HEK293 (cell line): ENCODE results near the gene NOVA2.

Source experiments
- BCL11A ChIP-seq: fragments of 450-650 bp; formaldehyde crosslinking; IDR thresholded peaks from 2 replicates; pipeline ENCODE4 v1.5.1; 2016; ENCODE audit warnings: low read depth, missing biosample characterization, missing genetic modification characterization
- GFI1B ChIP-seq: fragments of 450-650 bp; formaldehyde crosslinking; IDR thresholded peaks from 2 replicates; pipeline ENCODE4 v1.5.1; 2016; ENCODE audit warnings: missing biosample characterization, missing genetic modification characterization
- GLI4 ChIP-seq: fragments of 450-650 bp; formaldehyde crosslinking; IDR thresholded peaks from 2 replicates; pipeline ENCODE4 v1.5.1; 2016; ENCODE audit warnings: missing biosample characterization, missing genetic modification characterization
- REPIN1 ChIP-seq: fragments of 450-650 bp; formaldehyde crosslinking; IDR thresholded peaks from 2 replicates; pipeline ENCODE4 v1.5.1; 2017; ENCODE audit warnings: missing biosample characterization, missing genetic modification characterization, low read depth
- REST ChIP-seq: fragments of 450-650 bp; formaldehyde crosslinking; IDR thresholded peaks from 2 replicates; pipeline ENCODE4 v1.5.1; 2016; ENCODE audit warnings: missing biosample characterization, missing genetic modification characterization
- SP2 ChIP-seq: fragments of 450-650 bp; formaldehyde crosslinking; IDR thresholded peaks from 2 replicates; pipeline ENCODE4 v1.5.1; 2016; ENCODE audit warnings: missing biosample characterization, missing genetic modification characterization
- YY2 ChIP-seq: fragments of 450-650 bp; formaldehyde crosslinking; IDR thresholded peaks from 2 replicates; pipeline ENCODE4 v1.5.1; 2016; ENCODE audit warnings: missing biosample characterization, missing genetic modification characterization
- ZBTB1 ChIP-seq: fragments of 450-650 bp; formaldehyde crosslinking; IDR thresholded peaks from 2 replicates; pipeline ENCODE4 v1.5.1; 2016; ENCODE audit warnings: missing biosample characterization, missing genetic modification characterization
- ZBTB26 ChIP-seq: fragments of 450-650 bp; formaldehyde crosslinking; optimal IDR thresholded peaks from 2 replicates; pipeline ENCODE3; 2016; ENCODE audit warnings: missing biosample characterization, mild to moderate bottlenecking, missing genetic modification characterization
- ZNF148 ChIP-seq: fragments of 450-650 bp; formaldehyde crosslinking; IDR thresholded peaks from 2 replicates; pipeline ENCODE4 v1.5.0; 2017; ENCODE audit warnings: missing biosample characterization, missing genetic modification characterization, borderline replicate concordance
- ZNF24 ChIP-seq: fragments of 450-650 bp; formaldehyde crosslinking; IDR thresholded peaks from 2 replicates; pipeline ENCODE4 v1.5.1; 2016; ENCODE audit warnings: missing biosample characterization, missing genetic modification characterization
- ZNF266 ChIP-seq: fragments of 450-650 bp; formaldehyde crosslinking; IDR thresholded peaks from 2 replicates; pipeline ENCODE4 v1.5.1; 2016; ENCODE audit warnings: missing biosample characterization, missing genetic modification characterization, low read depth
- ZNF280D ChIP-seq: fragments of 450-650 bp; formaldehyde crosslinking; IDR thresholded peaks from 2 replicates; pipeline ENCODE4 v1.5.1; 2016; ENCODE audit warnings: missing biosample characterization, missing genetic modification characterization
- ZNF311 ChIP-seq: fragments of 450-650 bp; formaldehyde crosslinking; IDR thresholded peaks from 2 replicates; pipeline ENCODE4 v1.5.1; 2017; ENCODE audit warnings: missing biosample characterization, missing genetic modification characterization, borderline replicate concordance
- ZNF366 ChIP-seq: fragments of 450-650 bp; formaldehyde crosslinking; conservative IDR thresholded peaks from 2 replicates; pipeline ENCODE4 v1.5.1; 2016; ENCODE audit warnings: missing biosample characterization, missing genetic modification characterization
- ZNF391 ChIP-seq: fragments of 450-650 bp; formaldehyde crosslinking; IDR thresholded peaks from 2 replicates; pipeline ENCODE4 v1.5.1; 2016; ENCODE audit warnings: low read depth, missing biosample characterization, missing genetic modification characterization, borderline replicate concordance
- ZNF433 ChIP-seq: fragments of 450-650 bp; formaldehyde crosslinking; IDR thresholded peaks from 2 replicates; pipeline ENCODE4 v1.5.1; 2016; ENCODE audit warnings: missing biosample characterization, missing genetic modification characterization, low read depth
- ZNF48 ChIP-seq: fragments of 450-650 bp; formaldehyde crosslinking; IDR thresholded peaks from 2 replicates; pipeline ENCODE4 v1.5.1; 2016; ENCODE audit warnings: missing biosample characterization, missing genetic modification characterization
- ZNF555 ChIP-seq: fragments of 450-650 bp; formaldehyde crosslinking; conservative IDR thresholded peaks from 2 replicates; pipeline ENCODE4 v1.5.1; 2017; ENCODE audit warnings: missing biosample characterization, mild to moderate bottlenecking, missing genetic modification characterization, inconsistent platforms
- ZNF558 ChIP-seq: fragments of 450-650 bp; formaldehyde crosslinking; IDR thresholded peaks from 2 replicates; pipeline ENCODE4 v1.5.1; 2016; ENCODE audit warnings: missing biosample characterization, missing genetic modification characterization
- ZNF585B ChIP-seq: fragments of 450-650 bp; formaldehyde crosslinking; IDR thresholded peaks from 2 replicates; pipeline ENCODE4 v1.5.1; 2016; ENCODE audit warnings: missing biosample characterization, missing genetic modification characterization
- ZNF596 ChIP-seq: fragments of 450-650 bp; IDR thresholded peaks from 2 replicates; pipeline ENCODE4 v1.5.0; 2018; ENCODE audit warnings: missing biosample characterization, mild to moderate bottlenecking, missing genetic modification characterization, moderate library complexity
- ZNF645 ChIP-seq: fragments of 450-650 bp; formaldehyde crosslinking; IDR thresholded peaks from 2 replicates; pipeline ENCODE4; 2016; ENCODE audit warnings: missing biosample characterization, missing genetic modification characterization
- ZSCAN30 ChIP-seq: fragments of 450-650 bp; IDR thresholded peaks from 2 replicates; pipeline ENCODE4 v1.5.1; 2018; ENCODE audit warnings: missing biosample characterization, mild to moderate bottlenecking, missing genetic modification characterization, moderate library complexity
- ZSCAN4 ChIP-seq: fragments of 450-650 bp; formaldehyde crosslinking; IDR thresholded peaks from 2 replicates; pipeline ENCODE4 v1.5.1; 2017; ENCODE audit warnings: missing biosample characterization, missing genetic modification characterization

NOVA2 gene

GRCh38 chr19:46009530-46010510 lies 36.2 kb upstream of the NOVA2 start (continued):
- TF ChIP-seq ZNF280D (tag by site-specific recombination) = no peak
- no peak for TF ChIP-seq ZNF311
- TF ChIP-seq ZNF266 (tag by site-specific recombination) = no peak
- no peak for TF ChIP-seq ZNF585B (tag by site-specific recombination)
- TF ChIP-seq ZNF391 (tag by site-specific recombination) = no peak
- no peak for TF ChIP-seq ZNF433 (tag by site-specific recombination)
- TF ChIP-seq ZNF24 (tag by site-specific recombination) = peak; percentile 53; the same call in 1 of the 2 replicates
- peak; percentile 60 for TF ChIP-seq ZBTB26 (tag by site-specific recombination)
- no peak for TF ChIP-seq REPIN1 (tag by site-specific recombination)
- no peak for TF ChIP-seq GFI1B
- TF ChIP-seq ZSCAN30 (tag by site-specific recombination) = no peak
- no peak for TF ChIP-seq REST
- no peak for TF ChIP-seq ZNF366 (tag by site-specific recombination)
- no peak for TF ChIP-seq ZNF48 (tag by site-specific recombination)
- TF ChIP-seq ZNF645 = no peak
- TF ChIP-seq BCL11A (tag by site-specific recombination) = peak; percentile 48; the same call in 1 of the 2 replicates
- peak; percentile 96 for TF ChIP-seq ZSCAN4
- no peak; the same call in 1 of the 2 replicates for TF ChIP-seq GLI4 (tag by site-specific recombination)
- no peak for TF ChIP-seq SP2
- no peak for TF ChIP-seq ZNF596 (tag by site-specific recombination)
- no peak for TF ChIP-seq ZNF148 (tag by site-specific recombination)
- no peak for TF ChIP-seq ZBTB1
- TF ChIP-seq ZNF555 (tag by site-specific recombination) = no peak
- no peak; the same call in 1 of the 2 replicates for TF ChIP-seq YY2 (tag by site-specific recombination)
- TF ChIP-seq ZNF558 (tag by site-specific recombination) = no peak
